Measurements from ENCODE around the gene PPARD. TPM values are rescaled to one million over a fixed set of nuclear protein-coding genes. Genes with fewer than 3 reads are reported as not detected.

The PPARD gene
- total RNA-seq, 4 donors from 2014 or later = 10.0 to 15.3 (median 13.0) TPM

DNA sequence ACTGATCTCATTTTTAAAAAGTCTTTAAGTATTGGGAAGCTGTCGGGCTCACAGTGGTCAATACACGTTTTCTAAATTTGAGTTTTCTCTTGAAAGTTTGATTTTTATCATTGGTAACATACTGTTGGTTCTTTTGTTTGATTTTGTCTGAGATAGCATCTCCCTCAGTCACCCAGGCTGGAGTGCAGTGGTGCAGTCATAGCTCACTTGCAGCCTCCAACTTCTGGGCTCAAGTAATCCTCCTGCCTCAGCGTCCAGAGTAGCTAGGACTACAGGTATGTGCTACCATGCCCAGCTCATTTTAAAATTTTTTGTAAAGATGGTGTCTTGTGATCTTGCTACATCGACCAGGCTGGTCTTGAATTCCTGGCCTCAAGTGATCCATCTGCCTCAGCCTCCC is 9.1 kb downstream of the PPARD start:
- no peak for TF ChIP-seq EP300 (IDR thresholded peaks at IDR 0.05)
- no peak for TF ChIP-seq POLR2A (IDR thresholded peaks at IDR 0.05)
- TF ChIP-seq, protein P1, sequence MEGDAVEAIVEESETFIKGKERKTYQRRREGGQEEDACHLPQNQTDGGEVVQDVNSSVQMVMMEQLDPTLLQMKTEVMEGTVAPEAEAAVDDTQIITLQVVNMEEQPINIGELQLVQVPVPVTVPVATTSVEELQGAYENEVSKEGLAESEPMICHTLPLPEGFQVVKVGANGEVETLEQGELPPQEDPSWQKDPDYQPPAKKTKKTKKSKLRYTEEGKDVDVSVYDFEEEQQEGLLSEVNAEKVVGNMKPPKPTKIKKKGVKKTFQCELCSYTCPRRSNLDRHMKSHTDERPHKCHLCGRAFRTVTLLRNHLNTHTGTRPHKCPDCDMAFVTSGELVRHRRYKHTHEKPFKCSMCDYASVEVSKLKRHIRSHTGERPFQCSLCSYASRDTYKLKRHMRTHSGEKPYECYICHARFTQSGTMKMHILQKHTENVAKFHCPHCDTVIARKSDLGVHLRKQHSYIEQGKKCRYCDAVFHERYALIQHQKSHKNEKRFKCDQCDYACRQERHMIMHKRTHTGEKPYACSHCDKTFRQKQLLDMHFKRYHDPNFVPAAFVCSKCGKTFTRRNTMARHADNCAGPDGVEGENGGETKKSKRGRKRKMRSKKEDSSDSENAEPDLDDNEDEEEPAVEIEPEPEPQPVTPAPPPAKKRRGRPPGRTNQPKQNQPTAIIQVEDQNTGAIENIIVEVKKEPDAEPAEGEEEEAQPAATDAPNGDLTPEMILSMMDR (IDR thresholded peaks at IDR 0.05) = no peak
- 93 to 95% methylated on average over 4 of the region's 4 CpGs for WGBS, 2 donors
- H3K9me3 ChIP-seq = no peaks in the 10 kb centered on the region

DNA sequence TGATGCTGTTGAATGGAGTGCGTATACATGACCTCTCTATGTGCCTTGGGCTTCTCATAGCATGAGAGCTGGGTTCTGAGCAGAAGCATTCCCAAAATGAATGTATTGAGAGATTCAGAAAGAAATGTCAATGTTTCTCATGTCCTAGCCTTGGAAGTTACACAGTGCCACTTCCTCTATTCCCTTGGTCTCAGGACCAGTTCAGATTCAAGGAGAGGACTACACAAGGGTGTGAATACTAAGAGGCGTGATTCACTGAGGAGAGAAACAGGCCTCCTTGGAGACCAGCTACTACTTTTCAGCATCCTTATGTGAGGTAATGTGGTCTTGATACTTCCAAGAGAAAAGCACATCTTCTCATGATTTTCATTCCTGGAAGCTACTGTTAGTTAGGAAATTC is 10.4 kb downstream of the PPARD start:
- H3K27ac ChIP-seq = no peak overlapping the region
- TF ChIP-seq POLR2A (IDR thresholded peaks at IDR 0.05) (no peak), EP300 (IDR thresholded peaks at IDR 0.05) (no peak)
- H3K4me3 ChIP-seq = no peak overlapping the region
- peaks cover 0 to 86% (median 3%) of the 10 kb centered on the region in 3 donors for H3K36me3 ChIP-seq
- H3K27me3 ChIP-seq = no peaks in the 10 kb centered on the region
- no peak for DNase-seq (ENCODE audit: low spot score in 2 of 2)
- no peaks in the 10 kb centered on the region for H3K9me3 ChIP-seq
- peaks cover 0 to 12% (median 3%) of the 10 kb centered on the region in 4 donors for H3K4me1 ChIP-seq
- 94 to 98% methylated on average over 2 of the region's 2 CpGs for WGBS, 2 donors

More for the DNA sequence above, 9.1 kb downstream of the PPARD start:
- DNase-seq (ENCODE audit: low spot score in 2 of 2) = no peak
- Histone ChIP-seq H3K4me1 (peaks cover 0 to 6% (median 3%) of the 10 kb centered on the region in 4 donors), H3K27ac (no peak overlapping the region), H3K4me3 (no peak overlapping the region), H3K27me3 (no peaks in the 10 kb centered on the region), H3K36me3 (peaks cover 0 to 90% (median 3%) of the 10 kb centered on the region in 3 donors)

DNA sequence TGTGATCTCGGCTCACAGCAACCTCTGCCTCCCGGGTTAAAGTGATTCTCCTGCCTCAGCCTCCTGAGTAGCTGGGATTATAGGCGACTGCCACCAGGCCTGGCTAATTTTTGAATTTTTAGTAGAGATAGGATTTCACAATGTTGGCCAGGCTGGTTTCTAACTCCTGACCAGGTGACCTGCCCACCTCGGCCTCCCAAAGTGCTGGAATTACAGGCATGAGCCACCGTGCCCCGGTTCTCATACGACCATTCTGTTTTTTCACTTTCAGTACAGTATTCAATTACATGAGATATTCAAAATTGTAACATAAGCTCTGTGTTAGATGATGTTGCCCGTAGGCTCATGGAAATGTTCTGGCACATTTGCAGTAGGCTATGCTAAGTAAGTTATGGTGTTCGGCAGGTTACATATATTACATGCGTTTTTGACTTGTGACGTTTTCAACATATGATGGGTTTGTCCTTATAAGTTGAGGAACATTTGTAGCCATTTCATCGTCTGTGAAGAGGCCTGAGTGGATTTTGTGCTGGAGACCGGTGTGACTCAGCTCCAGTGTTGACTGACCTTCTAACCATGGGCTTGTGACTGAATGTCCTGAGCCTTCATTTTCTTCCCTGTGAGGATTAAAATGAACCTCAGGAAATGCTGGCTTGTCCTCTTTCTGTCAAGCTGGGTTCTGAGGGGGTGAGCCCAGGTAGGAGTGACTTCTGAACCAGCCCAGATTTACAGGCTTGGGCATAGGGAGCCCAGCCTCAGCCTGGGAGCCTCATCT is 12.2 kb downstream of the PPARD start:
- peaks cover 0 to 30% (median 8%) of the 10 kb centered on the region in 4 donors for H3K4me1 ChIP-seq
- no peak for TF ChIP-seq POLR2A (IDR thresholded peaks at IDR 0.05)
- TF ChIP-seq, protein P1 (IDR thresholded peaks at IDR 0.05) = no peak
- TF ChIP-seq EP300 (IDR thresholded peaks at IDR 0.05) = no peak
- no peak overlapping the region for H3K4me3 ChIP-seq
- 92 to 94% methylated on average over 13 of the region's 13 CpGs for WGBS, 2 donors
- H3K36me3 ChIP-seq = peaks cover 0 to 67% (median 3%) of the 10 kb centered on the region in 3 donors
- H3K27me3 ChIP-seq = no peaks in the 10 kb centered on the region
- DNase-seq (ENCODE audit: low spot score in 2 of 2) = no peak
- no peaks in the 10 kb centered on the region for H3K9me3 ChIP-seq
- H3K27ac ChIP-seq = no peak overlapping the region

DNA sequence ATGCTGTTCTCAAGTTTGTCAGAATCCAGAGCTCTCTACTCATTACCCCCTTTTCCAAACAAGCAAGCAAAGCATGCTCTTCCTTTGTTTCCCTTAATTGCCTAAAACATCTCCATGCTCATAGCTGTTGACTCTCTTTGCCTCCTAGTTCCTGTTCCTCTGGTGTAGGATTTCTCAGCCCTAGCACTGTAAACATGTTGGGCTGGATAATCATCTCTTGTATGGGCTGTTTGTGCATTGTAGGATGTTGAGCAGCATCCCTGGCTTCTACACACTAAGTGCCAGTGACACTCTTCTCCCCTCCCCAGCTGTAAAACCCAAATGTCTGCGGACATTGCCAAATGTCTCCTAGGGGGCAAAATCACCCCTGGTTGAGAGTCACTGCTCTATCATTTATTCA is 14.0 kb downstream of the PPARD start:
- H3K4me3 ChIP-seq = no peak overlapping the region
- H3K27ac ChIP-seq = no peak overlapping the region
- no peak for DNase-seq (ENCODE audit: low spot score in 2 of 2)
- no peaks in the 10 kb centered on the region for H3K27me3 ChIP-seq
- TF ChIP-seq, protein P1 (IDR thresholded peaks at IDR 0.05) = no peak
- TF ChIP-seq POLR2A (IDR thresholded peaks at IDR 0.05) (no peak), EP300 (IDR thresholded peaks at IDR 0.05) (no peak)
- H3K9me3 ChIP-seq = no peaks in the 10 kb centered on the region
- WGBS, 2 donors = 67 to 91% methylated on average over 1 of the region's 1 CpG
- H3K36me3 ChIP-seq = peaks cover 0 to 55% (median 3%) of the 10 kb centered on the region in 3 donors
- H3K4me1 ChIP-seq = peaks cover 0 to 44% (median 18%) of the 10 kb centered on the region in 4 donors

DNA sequence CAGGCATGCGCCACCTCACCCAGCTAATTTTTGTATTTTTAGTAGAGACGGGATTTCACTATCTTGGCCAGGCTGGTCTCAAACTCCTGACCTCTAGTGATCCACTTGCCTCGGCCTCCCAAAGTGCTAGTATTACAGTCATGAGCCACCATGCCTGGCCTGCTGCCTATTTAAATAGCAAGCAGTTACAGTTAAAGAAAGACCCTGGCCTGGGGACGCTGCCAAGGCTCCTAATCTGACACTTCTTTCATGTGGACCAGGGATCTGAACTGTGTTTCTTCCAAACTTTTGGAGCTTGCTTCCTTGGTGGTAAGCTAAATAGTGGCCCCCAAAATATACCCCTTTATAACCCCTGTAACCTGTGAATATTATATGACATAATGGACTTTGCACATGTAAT is 15.3 kb downstream of the PPARD start:
- peaks cover 0 to 42% (median 3%) of the 10 kb centered on the region in 3 donors for H3K36me3 ChIP-seq
- peaks cover 0 to 53% (median 18%) of the 10 kb centered on the region in 4 donors for H3K4me1 ChIP-seq
- 65 to 76% methylated on average over 4 of the region's 4 CpGs for WGBS, 2 donors
- H3K27me3 ChIP-seq = no peaks in the 10 kb centered on the region
- H3K9me3 ChIP-seq = no peaks in the 10 kb centered on the region
- H3K4me3 ChIP-seq = no peak overlapping the region
- TF ChIP-seq EP300 (IDR thresholded peaks at IDR 0.05) (no peak), POLR2A (IDR thresholded peaks at IDR 0.05) (no peak)
- TF ChIP-seq, protein P1 (IDR thresholded peaks at IDR 0.05) = no peak
- no peak for DNase-seq (ENCODE audit: low spot score in 2 of 2)
- no peak overlapping the region for H3K27ac ChIP-seq
